ENCODE results near the gene GPC2.
"Not testable (repeated sequence)": the region's sequence is repeated elsewhere in the genome, so short reads cannot be mapped to it uniquely, and the experiment has no call there.

Gene GPC2

DNA sequence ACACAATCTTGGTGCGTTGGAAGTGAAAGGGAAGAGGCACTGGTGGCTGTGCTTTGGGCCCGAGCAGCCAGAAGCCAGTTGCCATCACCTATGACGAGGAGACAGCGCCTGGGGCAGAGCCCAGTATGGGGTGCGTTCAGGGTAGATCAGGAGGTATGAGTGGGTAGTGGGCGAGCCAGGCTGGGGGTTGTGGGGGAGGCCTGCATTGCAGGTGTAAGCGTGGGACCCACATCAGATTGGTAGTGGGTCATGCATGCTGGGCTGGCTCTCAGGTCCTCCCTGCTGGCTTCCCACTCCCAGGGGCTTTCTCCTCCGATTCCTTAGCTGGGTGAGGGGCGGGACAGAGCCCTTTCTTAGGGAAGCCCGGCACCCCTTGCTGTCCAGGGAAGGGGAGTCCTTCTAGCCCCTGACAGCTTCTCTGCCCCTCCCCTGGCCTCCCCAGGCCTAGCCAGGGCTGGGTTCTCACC lies 42.1 kb upstream of the GPC2 start:
- H3K27ac ChIP-seq: no peak overlapping the region
- TF ChIP-seq, protein P1, sequence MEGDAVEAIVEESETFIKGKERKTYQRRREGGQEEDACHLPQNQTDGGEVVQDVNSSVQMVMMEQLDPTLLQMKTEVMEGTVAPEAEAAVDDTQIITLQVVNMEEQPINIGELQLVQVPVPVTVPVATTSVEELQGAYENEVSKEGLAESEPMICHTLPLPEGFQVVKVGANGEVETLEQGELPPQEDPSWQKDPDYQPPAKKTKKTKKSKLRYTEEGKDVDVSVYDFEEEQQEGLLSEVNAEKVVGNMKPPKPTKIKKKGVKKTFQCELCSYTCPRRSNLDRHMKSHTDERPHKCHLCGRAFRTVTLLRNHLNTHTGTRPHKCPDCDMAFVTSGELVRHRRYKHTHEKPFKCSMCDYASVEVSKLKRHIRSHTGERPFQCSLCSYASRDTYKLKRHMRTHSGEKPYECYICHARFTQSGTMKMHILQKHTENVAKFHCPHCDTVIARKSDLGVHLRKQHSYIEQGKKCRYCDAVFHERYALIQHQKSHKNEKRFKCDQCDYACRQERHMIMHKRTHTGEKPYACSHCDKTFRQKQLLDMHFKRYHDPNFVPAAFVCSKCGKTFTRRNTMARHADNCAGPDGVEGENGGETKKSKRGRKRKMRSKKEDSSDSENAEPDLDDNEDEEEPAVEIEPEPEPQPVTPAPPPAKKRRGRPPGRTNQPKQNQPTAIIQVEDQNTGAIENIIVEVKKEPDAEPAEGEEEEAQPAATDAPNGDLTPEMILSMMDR (conservative IDR thresholded peaks at IDR 0.05): no peak

DNA sequence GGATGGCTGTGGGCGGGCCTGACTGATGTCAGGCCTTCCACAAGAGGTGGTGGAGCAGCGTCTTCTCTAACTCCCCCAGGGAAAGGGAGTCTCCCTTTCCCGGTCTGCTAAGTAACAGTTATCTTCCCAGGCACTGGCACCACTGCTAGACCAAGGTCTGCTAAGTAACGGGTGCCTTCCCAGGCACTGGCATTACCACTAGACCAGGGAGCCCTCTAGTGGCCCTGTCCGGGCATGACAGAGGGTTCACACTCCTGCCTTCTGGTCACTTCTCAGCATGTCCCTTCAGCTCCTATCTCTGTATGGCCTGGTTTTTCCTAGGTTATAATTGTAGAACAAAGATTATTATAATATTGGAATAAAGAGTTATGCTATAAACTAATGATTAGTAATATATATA lies 40.8 kb upstream of the GPC2 start:
- H3K27ac ChIP-seq: not testable (repeated sequence)
- TF ChIP-seq, protein P1 (conservative IDR thresholded peaks at IDR 0.05): peak; percentile 16; the same call in 1 of the 2 replicates

DNA sequence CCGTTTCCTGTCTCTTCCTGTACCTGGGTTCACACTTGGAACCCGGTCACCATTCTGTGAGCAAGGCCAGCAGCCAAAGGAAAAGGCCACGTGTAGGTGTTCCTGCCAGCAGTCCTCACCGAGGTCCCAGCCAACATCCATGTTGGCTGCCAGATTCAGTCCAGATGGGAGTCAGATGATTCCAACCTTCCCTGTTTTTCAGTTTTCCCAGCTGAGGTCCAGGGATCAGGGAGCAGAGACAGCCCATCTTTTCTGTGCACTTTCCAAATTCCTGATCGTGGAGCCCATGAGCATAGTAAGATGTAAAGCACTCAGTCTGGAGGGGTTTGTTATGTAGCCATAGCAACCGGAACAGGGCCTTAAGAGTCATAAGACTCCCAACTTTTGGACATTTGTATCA lies 38.7 kb upstream of the GPC2 start:
- TF ChIP-seq, protein P1 (conservative IDR thresholded peaks at IDR 0.05): no peak
- no peak overlapping the region for H3K27ac ChIP-seq

DNA sequence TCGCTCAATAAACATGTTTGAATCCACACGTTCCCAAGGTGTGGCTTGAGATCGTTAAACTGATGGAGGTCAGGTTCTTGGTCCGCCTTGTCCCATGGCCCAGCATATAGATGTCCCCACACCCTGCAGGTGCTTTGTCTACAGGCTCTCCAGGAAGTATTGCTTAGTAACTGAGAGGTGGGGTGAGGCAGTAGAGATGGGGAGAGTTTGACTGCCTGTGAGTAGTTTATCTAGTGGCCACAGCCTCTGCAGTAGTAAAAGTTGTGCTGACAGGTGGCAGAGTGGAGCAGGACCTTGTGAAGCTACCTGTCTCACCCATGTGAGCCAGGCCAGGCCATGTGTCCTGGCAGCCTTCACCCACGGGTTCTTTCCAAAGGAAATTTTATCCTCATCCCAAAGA lies 37.2 kb upstream of the GPC2 start:
- not testable (repeated sequence) for H3K27ac ChIP-seq

DNA sequence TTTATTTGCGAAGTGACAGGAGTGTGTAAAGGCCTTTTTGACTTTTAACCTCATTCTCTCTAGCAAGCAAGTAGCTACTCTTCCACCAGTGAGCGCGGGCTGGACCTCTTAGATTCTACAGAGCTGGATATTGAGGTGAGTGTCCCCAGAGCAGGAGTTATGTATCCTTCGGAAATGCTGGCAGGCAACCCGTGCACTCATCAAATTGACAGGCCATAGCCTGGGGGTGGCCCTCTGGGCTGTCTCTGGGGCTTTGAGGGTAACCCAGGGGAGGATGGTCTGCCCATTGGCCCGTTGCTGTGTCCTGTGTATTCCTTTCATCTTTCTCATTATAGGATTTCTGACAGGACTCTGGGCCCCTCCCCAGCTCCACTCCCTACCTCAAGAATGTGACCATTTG lies 36.5 kb upstream of the GPC2 start:
- no peak overlapping the region for H3K27ac ChIP-seq
- TF ChIP-seq, protein P1 (conservative IDR thresholded peaks at IDR 0.05): no peak

DNA sequence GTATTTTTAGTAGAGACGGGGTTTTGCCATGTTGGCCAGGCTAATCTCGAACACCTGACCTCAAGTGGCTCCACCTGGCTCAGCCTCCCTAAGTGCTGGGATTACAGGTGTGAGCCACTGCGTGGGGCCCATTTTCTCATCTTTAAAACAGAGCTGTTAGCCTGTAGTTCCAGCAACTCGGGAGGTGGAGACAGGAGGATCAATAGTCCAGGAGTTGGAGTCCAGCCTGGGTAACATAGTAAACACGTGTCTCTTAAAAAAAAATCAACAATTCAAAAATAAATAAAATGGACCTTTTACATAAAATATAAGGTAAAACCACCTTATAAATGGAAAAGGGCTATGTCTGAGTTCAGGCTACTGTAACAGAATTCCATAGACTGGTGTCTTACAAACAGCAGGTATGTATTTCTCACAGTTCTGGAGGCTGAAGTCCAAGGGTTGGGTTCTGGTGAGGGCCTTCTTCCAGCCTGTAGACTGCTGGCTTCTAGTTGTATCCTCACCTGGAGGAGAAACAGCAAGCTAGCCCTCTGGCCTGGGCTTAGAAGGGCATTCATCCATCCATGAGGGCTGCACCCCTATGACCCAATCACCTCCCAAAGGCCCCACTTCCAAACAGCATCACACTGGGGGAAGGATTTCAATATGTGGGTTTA lies 35.6 kb upstream of the GPC2 start:
- TF ChIP-seq, protein P1 (conservative IDR thresholded peaks at IDR 0.05): no peak
- no peak overlapping the region for H3K27ac ChIP-seq

DNA sequence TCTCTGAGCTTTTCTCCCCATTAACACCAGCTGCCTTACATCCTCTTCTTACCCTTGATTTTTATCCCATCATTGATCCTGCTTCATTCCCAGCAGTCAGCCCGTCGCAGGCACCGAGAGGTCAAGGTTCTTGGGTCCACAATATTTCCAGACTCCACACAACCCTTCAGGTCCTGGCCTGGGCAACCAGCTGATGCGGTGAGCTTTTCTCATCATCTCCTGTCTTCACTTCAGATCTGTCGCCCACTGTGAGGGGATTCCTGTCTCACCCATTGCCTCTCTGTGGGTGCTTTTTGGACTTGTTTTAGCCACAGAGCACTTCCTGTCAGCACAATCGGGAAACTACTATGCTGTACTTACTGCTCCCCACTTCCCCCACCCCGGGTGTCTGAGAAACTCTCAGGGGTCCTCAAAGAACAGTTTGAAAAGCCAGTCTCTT lies 34.2 kb upstream of the GPC2 start:
- no peak overlapping the region for H3K27ac ChIP-seq

DNA sequence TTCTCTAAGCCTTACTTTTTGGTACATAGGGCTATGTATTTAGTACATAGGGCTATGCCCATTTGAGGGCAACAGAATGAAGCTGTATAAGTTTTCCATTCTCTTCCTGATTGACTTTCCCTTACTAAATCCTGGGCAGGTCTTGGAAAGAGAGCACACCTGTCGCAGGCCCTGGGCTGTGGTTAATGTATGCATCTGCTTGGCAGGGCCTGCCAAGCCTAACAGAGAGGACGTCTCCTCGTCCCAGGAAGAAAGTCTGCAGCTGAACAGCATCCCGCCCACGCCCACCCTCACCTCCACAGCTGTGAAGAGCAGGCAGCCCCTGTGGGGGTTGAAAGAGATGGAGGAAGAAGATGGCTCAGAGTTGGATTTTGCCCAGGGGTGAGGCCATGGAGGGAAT lies 33.6 kb upstream of the GPC2 start:
- H3K27ac ChIP-seq: no peak overlapping the region
- TF ChIP-seq, protein P1 (conservative IDR thresholded peaks at IDR 0.05): no peak

More for the DNA sequence above, 34.2 kb upstream of the GPC2 start:
- TF ChIP-seq, protein P1 (conservative IDR thresholded peaks at IDR 0.05): no peak

Measured in VCaP (cell line).